Measurements from ENCODE around the gene DUS2. TPM values are rescaled to one million over a fixed set of nuclear protein-coding genes. Genes with fewer than 3 reads are reported as not detected.

Gene DUS2
- total and polyA plus RNA-seq, 9 of the 15 experiments (the other 6 are each of a cell fraction or from before 2014, with no cell fraction given), result 5.8 to 22.5 (median 20.6) TPM

DNA sequence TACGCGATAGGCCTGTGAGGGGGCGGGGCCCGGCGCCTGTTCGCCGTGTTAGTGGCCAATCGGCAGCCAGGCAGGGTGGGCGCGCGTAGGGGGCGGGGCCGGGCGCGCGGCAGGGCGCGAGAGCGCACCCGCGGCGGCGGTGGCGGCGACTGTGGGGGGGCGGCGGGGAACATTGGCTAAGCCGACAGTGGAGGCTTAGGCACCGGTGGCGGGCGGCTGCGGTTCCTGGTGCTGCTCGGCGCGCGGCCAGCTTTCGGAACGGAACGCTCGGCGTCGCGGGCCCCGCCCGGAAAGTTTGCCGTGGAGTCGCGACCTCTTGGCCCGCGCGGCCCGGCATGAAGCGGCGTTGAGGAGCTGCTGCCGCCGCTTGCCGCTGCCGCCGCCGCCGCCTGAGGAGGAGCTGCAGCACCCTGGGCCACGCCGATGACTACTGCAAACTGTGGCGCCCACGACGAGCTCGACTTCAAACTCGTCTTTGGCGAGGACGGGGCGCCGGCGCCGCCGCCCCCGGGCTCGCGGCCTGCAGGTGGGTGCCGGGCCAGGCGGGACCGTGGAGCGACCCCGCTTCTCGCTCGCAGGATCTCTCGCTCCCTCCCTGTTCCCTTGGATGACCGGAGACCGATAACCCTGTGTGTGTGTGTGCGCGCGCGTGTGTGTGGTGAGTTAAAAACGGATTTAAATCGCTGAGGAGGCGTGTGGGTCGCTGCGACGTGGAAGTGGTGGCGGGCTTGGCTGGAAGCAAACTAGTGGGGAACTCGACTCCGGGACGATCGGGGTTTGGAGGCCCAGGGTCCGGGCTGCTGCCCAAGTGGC, 62.4 kb downstream of the DUS2 start, which contains the start of gene NFATC3 (continued):
- peak; percentile 66 for TF ChIP-seq GABPB1 (CRISPR knock-in tag; IDR thresholded peaks at IDR 0.05)
- no peak for TF ChIP-seq MCM2 (IDR thresholded peaks at IDR 0.05; ENCODE audit: low read depth)
- no peak for TF ChIP-seq ASH1L (IDR thresholded peaks at IDR 0.05; ENCODE audit: borderline replicate concordance, low read depth, partially characterized antibody)
- TF ChIP-seq MTA2 (IDR thresholded peaks at IDR 0.05; ENCODE audit: low read depth), result no peak
- TF ChIP-seq CBFA2T3 (IDR thresholded peaks at IDR 0.05), result no peak; the same call in 1 of the 2 replicates
- TF ChIP-seq PHF21A (IDR thresholded peaks at IDR 0.05; ENCODE audit: borderline replicate concordance, low read depth), result no peak
- no peak for TF ChIP-seq MYC (IDR thresholded peaks at IDR 0.05; ENCODE audit: low read depth, low read length)
- TF ChIP-seq MYC (CRISPR knock-in tag; IDR thresholded peaks at IDR 0.05; ENCODE audit: borderline replicate concordance, low read depth), result no peak
- TF ChIP-seq MBD2 (IDR thresholded peaks at IDR 0.05; ENCODE audit: borderline replicate concordance, low read depth), result no peak
- peak; percentile 7 for TF ChIP-seq FUS (optimal IDR thresholded peaks at IDR 0.05; ENCODE audit: low read depth, low read length)
- TF ChIP-seq, protein P1, sequence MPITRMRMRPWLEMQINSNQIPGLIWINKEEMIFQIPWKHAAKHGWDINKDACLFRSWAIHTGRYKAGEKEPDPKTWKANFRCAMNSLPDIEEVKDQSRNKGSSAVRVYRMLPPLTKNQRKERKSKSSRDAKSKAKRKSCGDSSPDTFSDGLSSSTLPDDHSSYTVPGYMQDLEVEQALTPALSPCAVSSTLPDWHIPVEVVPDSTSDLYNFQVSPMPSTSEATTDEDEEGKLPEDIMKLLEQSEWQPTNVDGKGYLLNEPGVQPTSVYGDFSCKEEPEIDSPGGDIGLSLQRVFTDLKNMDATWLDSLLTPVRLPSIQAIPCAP (CRISPR knock-in tag; IDR thresholded peaks at IDR 0.05; ENCODE audit: borderline replicate concordance), result no peak
- no peak for TF ChIP-seq MAFK (IDR thresholded peaks at IDR 0.05; ENCODE audit: low read length)
- TF ChIP-seq SMAD4 (CRISPR knock-in tag; conservative IDR thresholded peaks at IDR 0.05), result peak; percentile 84
- no peak for TF ChIP-seq ARNT (IDR thresholded peaks at IDR 0.05)
- no peak for TF ChIP-seq TAF15 (IDR thresholded peaks at IDR 0.05; ENCODE audit: low read depth, low read length)
